A549 (cell line): ENCODE data around the gene PTPRD. TPM values are rescaled to one million over a fixed set of nuclear protein-coding genes. Genes with fewer than 3 reads are reported as not detected.

Experiments used
- ATAC-seq, 2 experiments: fragments of 200-7000 bp in 1 of 2; fragments of >200 bp in 1 of 2; cut with Nextera tagmentation in 1 of 2; cut with Tn5 transposase in 1 of 2; 3 replicates each; pipeline versions ENCODE4 v1.8.0 to v1.9.1; 2018 to 2020; ENCODE audit warnings: mild to moderate bottlenecking in 1 of 2, moderate library complexity in 1 of 2
- CTCF ChIA-PET: fragments of 300-600 bp; sonication (Branson Sonifier 250); formaldehyde crosslinking; extraction: SDS; loops from one replicate; lab custom pipeline; 2021; ENCODE audit warnings: antibody characterized with exemption, inconsistent platforms; lab: Yijun Ruan, JAX
- POLR2A ChIA-PET: fragments of 350-600 bp; formaldehyde crosslinking; extraction: SDS; loops from one replicate; lab custom pipeline; 2021; ENCODE audit warnings: antibody characterized with exemption, inconsistent platforms; lab: Yijun Ruan, JAX
- DNase-seq, 2 experiments: peaks; one replicate each; pipeline versions ENCODE4 v3.0.0 to v3.0.0-alpha.2; 2011 to 2016; ENCODE audit warnings: low read depth in 1 of 2, low spot score in 1 of 2
- FAIRE-seq: peaks from 2 replicates; lab custom pipeline; 2011; peaks lifted over from hg19 to GRCh38; lab: Jason Lieb, UNC
- H3K27ac ChIP-seq, 2 experiments: fragments of >200 bp; sonication (Bioruptor Twin); formaldehyde crosslinking; 3 replicates each; pipeline ENCODE4 v1.5.1; 2016 to 2017
- H3K4me1 ChIP-seq: fragments of >200 bp; sonication (Bioruptor Twin); formaldehyde crosslinking; 3 replicates; pipeline ENCODE4 v1.6.1; 2016
- H3K4me2 ChIP-seq: fragments of >200 bp; sonication (Bioruptor Twin); formaldehyde crosslinking; 3 replicates; pipeline ENCODE4 v1.6.1; 2016
- H3K4me3 ChIP-seq: fragments of >200 bp; sonication (Bioruptor Twin); formaldehyde crosslinking; 3 replicates; pipeline ENCODE4 v1.5.1; 2016
- H3K9me3 ChIP-seq: fragments of >200 bp; sonication (Bioruptor Twin); formaldehyde crosslinking; 3 replicates; pipeline ENCODE4 v1.6.1; 2016
- BHLHE40 ChIP-seq: IDR thresholded peaks from 2 replicates; pipeline ENCODE4 v1.6.1; 2012; ENCODE audit warnings: low read depth, low read length, inconsistent platforms
- CHD4 ChIP-seq: fragments of 200-600 bp; sonication (generic); IDR thresholded peaks from 2 replicates; pipeline ENCODE4 v1.6.1; 2016; ENCODE audit warnings: antibody characterized with exemption, mild to moderate bottlenecking, borderline replicate concordance
- E2F6 ChIP-seq: IDR thresholded peaks from 2 replicates; pipeline ENCODE4 v1.6.1; 2012; ENCODE audit warnings: low read depth, borderline replicate concordance
- EHF ChIP-seq: fragments of 250-450 bp; sonication (Bioruptor Pico); IDR thresholded peaks from 2 replicates; pipeline ENCODE4 v1.5.0; 2020; ENCODE audit warnings: mild to moderate bottlenecking
- EHMT2 ChIP-seq: fragments of 200-600 bp; sonication (generic); IDR thresholded peaks from 2 replicates; pipeline ENCODE4 v1.6.1; 2016; ENCODE audit warnings: antibody characterized with exemption, low read depth, mild to moderate bottlenecking, moderate library complexity
- EP300 ChIP-seq, 2 experiments: fragments of >200 bp; sonication (Bioruptor Twin); formaldehyde crosslinking; IDR thresholded peaks; 2 replicates in 1 of 2; 3 replicates in 1 of 2; pipeline ENCODE4 v1.6.1; 2016 to 2017
- ESRRA ChIP-seq: fragments of 150-350 bp; IDR thresholded peaks from 2 replicates; pipeline ENCODE4 v1.6.1; 2014; ENCODE audit warnings: mild to moderate bottlenecking, low read length, borderline replicate concordance
- FOSL2 ChIP-seq, 2 experiments: fragments of 450-650 bp in 1 of 2; fragments of >200 bp in 1 of 2; sonication (Bioruptor Twin) in 1 of 2; formaldehyde crosslinking; IDR thresholded peaks; 2 replicates each; pipeline versions ENCODE4 v1.5.0 to v1.6.1; 2016 to 2020; ENCODE audit warnings: mild to moderate bottlenecking in 1 of 2, moderate library complexity in 1 of 2
- FOXS1 ChIP-seq: fragments of 250-450 bp; sonication (Bioruptor Pico); IDR thresholded peaks from 2 replicates; pipeline ENCODE4 v1.5.0; 2020; ENCODE audit warnings: mild to moderate bottlenecking, moderate library complexity
- GATA3 ChIP-seq: IDR thresholded peaks from 2 replicates; pipeline ENCODE4 v1.6.1; 2012; ENCODE audit warnings: borderline replicate concordance
- HEYL ChIP-seq: fragments of 250-450 bp; sonication (Bioruptor Pico); IDR thresholded peaks from 2 replicates; pipeline ENCODE4 v1.8.0; 2021; ENCODE audit warnings: mild to moderate bottlenecking, moderate library complexity
- HMGXB4 ChIP-seq: fragments of 250-450 bp; sonication (Bioruptor Pico); IDR thresholded peaks from 2 replicates; pipeline ENCODE4 v1.5.0; 2021; ENCODE audit warnings: mild to moderate bottlenecking, moderate library complexity, borderline replicate concordance
- HOXB5 ChIP-seq: fragments of 250-450 bp; sonication (Bioruptor Pico); IDR thresholded peaks from 2 replicates; pipeline ENCODE4 v1.5.0; 2020; ENCODE audit warnings: mild to moderate bottlenecking, moderate library complexity
- JUN ChIP-seq, 2 experiments: fragments of >200 bp; sonication (Bioruptor Twin); formaldehyde crosslinking; IDR thresholded peaks; 2 replicates in 1 of 2; 3 replicates in 1 of 2; pipeline ENCODE4 v1.6.1; 2016 to 2017
- JUNB ChIP-seq: fragments of >200 bp; sonication (Bioruptor Twin); formaldehyde crosslinking; IDR thresholded peaks from 2 replicates; pipeline ENCODE4 v1.6.1; 2016
- MAFK ChIP-seq: fragments of 450-650 bp; IDR thresholded peaks from 2 replicates; pipeline ENCODE4 v1.6.1; 2014; ENCODE audit not compliant: partially characterized antibody
- MAZ ChIP-seq: fragments of 150-350 bp; IDR thresholded peaks from 2 replicates; pipeline ENCODE4 v1.6.1; 2014; ENCODE audit warnings: antibody characterized with exemption, low read depth, low read length, borderline replicate concordance
- MYC ChIP-seq: IDR thresholded peaks from 2 replicates; pipeline ENCODE4 v1.6.1; 2012; ENCODE audit warnings: mild to moderate bottlenecking, inconsistent platforms, low read length, improper control_type of control experiment, borderline replicate concordance
- NPAS2 ChIP-seq: fragments of 250-450 bp; sonication (Bioruptor Pico); IDR thresholded peaks from 2 replicates; pipeline ENCODE4 v1.8.0; 2022; ENCODE audit warnings: mild to moderate bottlenecking, moderate library complexity, borderline replicate concordance
- NR3C1 ChIP-seq: fragments of >200 bp; sonication (Bioruptor Twin); formaldehyde crosslinking; IDR thresholded peaks from 3 replicates; pipeline ENCODE4 v1.6.1; 2017
- RARB ChIP-seq: fragments of 250-450 bp; sonication (Bioruptor Pico); IDR thresholded peaks from 2 replicates; pipeline ENCODE4 v1.8.0; 2021; ENCODE audit warnings: mild to moderate bottlenecking, moderate library complexity
- RNF2 ChIP-seq: fragments of 200-600 bp; sonication (generic); IDR thresholded peaks from 2 replicates; pipeline ENCODE4 v1.6.1; 2016; ENCODE audit warnings: low read depth, mild to moderate bottlenecking, antibody characterized with exemption, moderate library complexity, borderline replicate concordance
- SREBF2 ChIP-seq: fragments of 450-650 bp; IDR thresholded peaks from 2 replicates; pipeline ENCODE4 v1.6.1; 2014; ENCODE audit warnings: mild to moderate bottlenecking, moderate library complexity
- ZC3H11A ChIP-seq: fragments of 450-650 bp; IDR thresholded peaks from 2 replicates; pipeline ENCODE4 v1.6.1; 2014; ENCODE audit warnings: antibody characterized with exemption, mild to moderate bottlenecking
- ZFP36 ChIP-seq: fragments of 450-650 bp; IDR thresholded peaks from 2 replicates; pipeline ENCODE4 v1.6.1; 2014; ENCODE audit warnings: borderline replicate concordance; ENCODE audit not compliant: partially characterized antibody
- ZSCAN20 ChIP-seq: fragments of 250-450 bp; sonication (Bioruptor Pico); IDR thresholded peaks from 2 replicates; pipeline ENCODE4 v1.8.0; 2022; ENCODE audit warnings: mild to moderate bottlenecking, moderate library complexity
- WGBS: methylation state at CpG from one replicate; pipeline ENCODE4 v1.1.6; 2017; ENCODE audit errors: missing lambda C conversion rate; 5-methylcytosine and 5-hydroxymethylcytosine counted together
- polyA plus RNA-seq, 4 experiments: library from polyadenylated mRNA; depleted of rRNA in 3 of 4; stranded (reverse); fragments of >200 nt; fragmentation: RNase III in 1 of 4; extraction: RNeasy Plus Mini Kit Qiagen cat#74134 plus additional on column Dnase treatment in 1 of 4; gene quantifications; 2 replicates in 3 of 4; 3 replicates in 1 of 4; pipeline ENCODE4 v1.2.3, GENCODE V29; 2011 to 2017
- TF ChIP-seq, protein P1 (sequence below): IDR thresholded peaks from 2 replicates; pipeline ENCODE4 v1.6.1; 2012
- TF ChIP-seq, protein P2 (sequence below): fragments of >200 bp; sonication (Bioruptor Twin); formaldehyde crosslinking; IDR thresholded peaks from 3 replicates; pipeline ENCODE4 v1.6.1; 2016

PTPRD gene
- polyA plus RNA-seq, 2 of the 4 experiments (the other 2 are of a cell fraction): 0.39 to 1.3 TPM

DNA sequence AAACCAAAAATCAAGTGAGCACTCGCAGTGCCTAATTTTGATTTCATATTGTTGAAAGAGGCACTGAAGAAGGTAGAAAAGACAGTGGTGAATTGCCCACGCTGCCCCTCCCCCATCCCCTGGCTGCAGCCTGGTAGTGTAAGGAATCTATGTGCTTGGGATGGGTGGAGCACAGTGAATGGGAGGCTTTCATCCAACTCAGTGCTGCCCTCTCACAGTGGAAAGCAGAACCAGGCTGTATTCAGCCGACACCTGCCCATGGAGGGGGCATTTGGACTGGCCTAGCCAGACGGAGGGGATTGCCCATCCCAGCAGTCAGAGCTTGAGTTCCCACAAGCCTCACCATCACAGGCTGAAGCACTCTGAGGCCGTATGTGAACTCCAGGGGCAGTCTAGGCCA is 2012.9 kb downstream of the PTPRD start:
- CTCF ChIA-PET: no interaction called here
- DNase-seq (no peak), ATAC-seq (no peak)

GRCh38 chr9:8589476-8589875 is 2023.3 kb downstream of the PTPRD start:
- TF ChIP-seq CHD4 (no peak), HMGXB4 (no peak), RARB (CRISPR knock-in tag) (no peak), EHF (no peak), SREBF2 (no peak), MYC (no peak), EP300 (IDR thresholded peaks at IDR 0.05) (no peak), GATA3 (no peak), JUNB (no peak), RNF2 (no peak), HOXB5 (CRISPR knock-in tag) (no peak), ZFP36 (no peak), FOSL2 (IDR thresholded peaks at IDR 0.05) (no peak), FOSL2 (CRISPR knock-in tag; IDR thresholded peaks at IDR 0.05) (no peak), E2F6 (no peak), EHMT2 (no peak), ZSCAN20 (CRISPR knock-in tag) (no peak), MAZ (no peak), FOXS1 (no peak)
- TF ChIP-seq, protein P1, sequence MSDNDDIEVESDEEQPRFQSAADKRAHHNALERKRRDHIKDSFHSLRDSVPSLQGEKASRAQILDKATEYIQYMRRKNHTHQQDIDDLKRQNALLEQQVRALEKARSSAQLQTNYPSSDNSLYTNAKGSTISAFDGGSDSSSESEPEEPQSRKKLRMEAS: no peak
- no peak overlapping the region for H3K27ac ChIP-seq
- ChIA-PET CTCF (no interaction called here), POLR2A (no interaction called here)
- H3K4me3 ChIP-seq: no peak overlapping the region
- no peaks in the 10 kb centered on the region for H3K9me3 ChIP-seq
- DNase-seq: no peak
- FAIRE-seq: no peak
- ATAC-seq: no peak
- no peaks in the 10 kb centered on the region for H3K4me1 ChIP-seq
- WGBS: 10% methylated on average over 4 of the region's 4 CpGs
- H3K4me2 ChIP-seq: no peak overlapping the region

More for the DNA sequence above, 2012.9 kb downstream of the PTPRD start:
- no peak overlapping the region for H3K4me2 ChIP-seq
- H3K9me3 ChIP-seq: no peaks in the 10 kb centered on the region
- POLR2A ChIA-PET: no interaction called here
- FAIRE-seq: no peak
- TF ChIP-seq RNF2: no peak
- no peak for TF ChIP-seq JUN (IDR thresholded peaks at IDR 0.05)
- TF ChIP-seq MAFK: no peak
- no peak for TF ChIP-seq SREBF2
- TF ChIP-seq EHF: no peak
- no peak for TF ChIP-seq NR3C1
- TF ChIP-seq HOXB5 (CRISPR knock-in tag): no peak
- no peaks in the 10 kb centered on the region for H3K4me1 ChIP-seq
- WGBS: 13% methylated on average over 5 of the region's 5 CpGs
- no peak overlapping the region for H3K4me3 ChIP-seq
- no peak overlapping the region for H3K27ac ChIP-seq

- CTCF ChIA-PET: no interaction called here
- FAIRE-seq (no peak), DNase-seq (no peak), ATAC-seq (no peak)
- Histone ChIP-seq H3K4me1 (no peaks in the 10 kb centered on the region), H3K9me3 (no peaks in the 10 kb centered on the region), H3K27ac (no peak overlapping the region), H3K4me3 (no peak overlapping the region), H3K4me2 (no peak overlapping the region)
- TF ChIP-seq RNF2: no peak
- no peak for TF ChIP-seq BHLHE40
- TF ChIP-seq EHF: no peak
- TF ChIP-seq FOXS1: no peak
- no peak for TF ChIP-seq ESRRA
- no peak for TF ChIP-seq NPAS2 (CRISPR knock-in tag)
- no peak for TF ChIP-seq MYC
- no peak for TF ChIP-seq JUN (IDR thresholded peaks at IDR 0.05)
- TF ChIP-seq, protein P2, sequence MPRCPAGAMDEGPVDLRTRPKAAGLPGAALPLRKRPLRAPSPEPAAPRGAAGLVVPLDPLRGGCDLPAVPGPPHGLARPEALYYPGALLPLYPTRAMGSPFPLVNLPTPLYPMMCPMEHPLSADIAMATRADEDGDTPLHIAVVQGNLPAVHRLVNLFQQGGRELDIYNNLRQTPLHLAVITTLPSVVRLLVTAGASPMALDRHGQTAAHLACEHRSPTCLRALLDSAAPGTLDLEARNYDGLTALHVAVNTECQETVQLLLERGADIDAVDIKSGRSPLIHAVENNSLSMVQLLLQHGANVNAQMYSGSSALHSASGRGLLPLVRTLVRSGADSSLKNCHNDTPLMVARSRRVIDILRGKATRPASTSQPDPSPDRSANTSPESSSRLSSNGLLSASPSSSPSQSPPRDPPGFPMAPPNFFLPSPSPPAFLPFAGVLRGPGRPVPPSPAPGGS: no peak
- TF ChIP-seq ZC3H11A: no peak
- no peak for TF ChIP-seq HEYL (CRISPR knock-in tag)
- POLR2A ChIA-PET: no interaction called here
- WGBS: 3% methylated on average over 2 of the region's 2 CpGs
These were observed 2027.8 kb downstream of the PTPRD start for GRCh38 chr9:8585036-8585435.
